ENCODE results near the gene MUC6.

The MUC6 gene

GRCh38 chr11:1049911-1050580, 13.5 kb upstream of the MUC6 start:
- no peak for DNase-seq

- no peak for DNase-seq
Measured at GRCh38 chr11:1049431-1049891, 12.9 kb upstream of the MUC6 start.

- DNase-seq, result no peak
Measured at GRCh38 chr11:1049071-1049405, 12.5 kb upstream of the MUC6 start.

- DNase-seq, result no peak
Measured at GRCh38 chr11:1048375-1049070, 12.0 kb upstream of the MUC6 start.

GRCh38 chr11:1047595-1048156, 11.2 kb upstream of the MUC6 start:
- DNase-seq, result no peak

- DNase-seq, result no peak
Measured at GRCh38 chr11:1044160-1044559, 7.6 kb upstream of the MUC6 start.

- no peak for DNase-seq
Measured at GRCh38 chr11:1043563-1044096, 7.1 kb upstream of the MUC6 start.

- DNase-seq, result no peak
Measured at GRCh38 chr11:1042626-1043562, 6.4 kb upstream of the MUC6 start.

GRCh38 chr11:1041936-1042608, 5.6 kb upstream of the MUC6 start:
- DNase-seq, result no peak

GRCh38 chr11:1041471-1041870, 5.0 kb upstream of the MUC6 start:
- DNase-seq, result no peak

GRCh38 chr11:1041149-1041467, 4.6 kb upstream of the MUC6 start:
- no peak for DNase-seq

- DNase-seq, result no peak
Measured at GRCh38 chr11:1040428-1041148, 4.1 kb upstream of the MUC6 start.

GRCh38 chr11:1039481-1040427, 3.2 kb upstream of the MUC6 start:
- no peak for DNase-seq

- DNase-seq, result no peak
Measured at GRCh38 chr11:1038921-1039320, 2.4 kb upstream of the MUC6 start.

- no peak for DNase-seq
Measured at GRCh38 chr11:1038361-1038760, 1.8 kb upstream of the MUC6 start.

GRCh38 chr11:1037506-1038055, 1.1 kb upstream of the MUC6 start:
- no peak for DNase-seq

- no peak for DNase-seq
Measured at GRCh38 chr11:1036931-1037330, 413 bp upstream of the MUC6 start.

GRCh38 chr11:1035577-1036283, 788 bp downstream of the MUC6 start:
- no peak for DNase-seq

GRCh38 chr11:1034456-1035295, 1.8 kb downstream of the MUC6 start:
- DNase-seq, result no peak
